HG02870 (cell line): ENCODE data around the gene PDLIM4.

Experiments used
- ATAC-seq: cut with Tn5 transposase; IDR thresholded peaks from one replicate; pipeline ENCODE4 v1.9.1; 2021; ENCODE audit warnings: mild to moderate bottlenecking, moderate library complexity; ENCODE audit not compliant: unreplicated experiment

Gene PDLIM4

DNA sequence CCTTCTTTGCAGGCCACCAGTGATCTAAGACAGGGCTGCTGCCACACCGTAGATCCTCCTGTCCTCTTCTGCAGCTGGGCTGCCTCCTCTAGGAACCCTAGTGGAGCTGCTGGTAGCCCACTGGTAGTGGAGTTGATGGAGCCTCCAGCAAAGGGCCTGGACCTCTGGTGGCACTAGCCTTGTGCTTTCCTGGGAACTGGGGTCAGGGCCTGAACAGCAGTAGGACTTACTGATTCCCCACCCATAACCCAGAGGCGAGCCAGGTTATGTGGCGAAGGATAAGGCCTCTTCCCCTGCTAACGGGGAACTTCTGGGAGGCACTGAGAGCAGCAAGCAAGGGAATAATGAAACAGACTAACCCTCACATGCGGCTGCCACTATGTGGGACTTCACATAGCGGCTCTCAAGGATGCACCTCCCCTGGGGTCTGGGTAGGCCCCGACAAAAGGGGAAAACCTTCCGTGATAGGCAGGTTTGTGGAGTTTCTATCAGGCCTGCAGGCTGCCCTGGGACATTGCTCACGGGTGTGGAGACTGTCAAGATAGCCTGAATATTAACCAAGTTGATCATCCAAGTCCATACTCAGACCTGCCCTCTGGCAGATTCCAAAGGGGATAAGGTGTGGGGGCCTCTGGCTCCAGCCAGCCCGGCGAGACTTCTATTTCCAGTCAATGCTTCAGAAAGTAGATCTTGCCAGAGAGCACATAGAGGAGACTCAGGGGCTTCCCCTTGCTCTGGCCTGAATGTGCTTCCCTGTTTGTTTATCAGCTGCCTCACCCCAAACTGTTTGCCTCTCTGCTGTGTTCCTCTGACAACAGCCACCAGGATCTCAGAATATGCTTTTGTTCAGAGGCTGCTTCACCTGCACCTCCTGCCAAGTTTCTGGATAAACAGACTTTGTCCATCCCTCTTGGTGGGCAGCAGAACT lies 44.1 kb downstream of the PDLIM4 start:
- no peak for ATAC-seq

DNA sequence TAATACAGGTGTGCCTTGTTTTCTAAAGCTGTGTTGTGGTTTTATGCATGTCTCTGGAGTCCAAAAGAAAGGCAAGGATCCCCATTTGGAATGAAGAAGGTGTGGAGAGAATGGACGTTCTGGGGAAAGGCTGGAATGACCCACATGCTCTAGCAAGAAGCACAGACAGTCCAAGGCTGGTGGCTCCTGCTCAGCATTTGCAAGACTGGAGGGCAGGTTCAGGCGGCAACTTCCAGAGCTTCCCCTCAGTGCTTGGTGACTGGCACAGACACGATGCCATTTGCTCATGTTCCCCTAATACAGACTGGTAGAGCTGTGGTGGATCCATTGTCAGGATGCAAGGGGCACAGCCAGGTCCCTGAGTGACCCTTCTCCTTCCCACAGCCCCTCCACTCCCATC lies 44.9 kb downstream of the PDLIM4 start:
- ATAC-seq: no peak

DNA sequence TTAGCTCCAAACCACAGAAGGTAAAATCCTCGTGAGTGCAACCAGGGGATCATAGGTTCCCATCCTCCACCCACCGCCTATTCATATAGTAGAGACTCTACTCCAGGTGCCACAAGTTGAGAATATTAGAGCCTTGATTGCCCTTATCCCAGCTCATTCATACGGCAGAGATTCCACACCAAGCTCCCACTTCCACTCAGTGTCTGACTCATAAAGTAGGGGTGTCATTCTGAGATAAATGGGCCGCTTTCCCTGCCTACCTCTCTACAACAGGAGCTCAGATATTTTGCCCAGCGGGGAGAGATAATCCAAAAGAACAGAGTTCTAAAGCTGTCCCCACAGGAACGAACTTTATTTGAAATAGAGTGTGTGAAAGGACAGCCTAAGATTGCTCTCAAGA lies 46.1 kb downstream of the PDLIM4 start:
- ATAC-seq: no peak

DNA sequence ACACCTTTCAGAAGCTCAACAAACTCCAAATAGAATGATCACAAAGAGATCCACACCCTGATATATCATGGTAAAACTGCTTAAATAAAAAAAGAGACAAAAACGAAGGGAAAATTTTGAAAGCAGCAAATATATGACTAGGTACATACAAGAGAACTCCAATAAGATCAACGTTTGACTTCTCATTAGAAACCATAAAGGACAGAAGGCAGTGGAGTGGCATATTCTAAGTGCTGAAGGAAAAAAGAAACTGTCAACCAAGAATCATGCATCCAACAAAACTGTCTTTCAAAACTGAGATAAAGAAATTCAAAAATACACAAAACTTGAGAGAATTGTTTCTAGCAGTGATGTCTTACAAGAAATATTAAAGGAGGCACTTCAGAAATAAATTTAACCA lies 47.9 kb downstream of the PDLIM4 start:
- ATAC-seq: no peak

DNA sequence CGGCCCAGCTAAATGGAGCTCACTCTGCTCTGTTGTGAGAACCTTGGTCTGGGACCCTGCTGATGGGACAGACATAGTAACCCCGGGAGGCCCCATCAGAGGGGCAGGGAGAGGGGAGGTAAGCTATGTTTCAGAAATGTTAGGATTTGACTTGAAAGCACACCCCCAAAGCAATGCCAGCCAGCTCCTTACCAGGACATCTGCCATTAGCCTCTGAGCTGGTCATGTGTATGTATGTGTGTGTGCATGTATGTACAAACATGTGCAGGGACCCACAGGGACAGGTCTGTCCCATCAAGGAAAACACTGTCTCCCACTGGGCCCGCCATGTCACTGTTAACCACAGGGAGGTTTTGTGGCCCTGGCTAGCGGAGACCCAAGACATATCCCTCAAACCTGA lies 51.2 kb downstream of the PDLIM4 start:
- no peak for ATAC-seq

DNA sequence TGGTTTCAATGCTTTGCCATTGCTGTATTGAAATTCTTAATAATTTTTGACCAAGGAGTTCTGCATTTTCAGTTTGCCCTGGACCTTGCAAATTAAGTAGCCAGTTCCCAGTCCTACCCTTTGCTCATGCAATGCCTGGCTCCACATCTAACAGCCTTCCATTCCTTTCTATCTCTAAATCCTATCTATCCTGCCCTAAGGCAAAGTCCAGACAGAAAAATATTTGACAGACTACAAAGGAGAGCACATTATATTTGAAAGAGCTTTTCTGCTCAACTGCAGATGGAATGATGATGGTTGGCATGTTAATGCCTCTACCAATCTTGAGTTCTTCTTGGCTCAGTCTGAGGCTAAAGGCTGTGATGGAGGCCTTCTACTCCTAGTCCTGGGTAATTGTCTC lies 52.2 kb downstream of the PDLIM4 start:
- ATAC-seq: no peak

DNA sequence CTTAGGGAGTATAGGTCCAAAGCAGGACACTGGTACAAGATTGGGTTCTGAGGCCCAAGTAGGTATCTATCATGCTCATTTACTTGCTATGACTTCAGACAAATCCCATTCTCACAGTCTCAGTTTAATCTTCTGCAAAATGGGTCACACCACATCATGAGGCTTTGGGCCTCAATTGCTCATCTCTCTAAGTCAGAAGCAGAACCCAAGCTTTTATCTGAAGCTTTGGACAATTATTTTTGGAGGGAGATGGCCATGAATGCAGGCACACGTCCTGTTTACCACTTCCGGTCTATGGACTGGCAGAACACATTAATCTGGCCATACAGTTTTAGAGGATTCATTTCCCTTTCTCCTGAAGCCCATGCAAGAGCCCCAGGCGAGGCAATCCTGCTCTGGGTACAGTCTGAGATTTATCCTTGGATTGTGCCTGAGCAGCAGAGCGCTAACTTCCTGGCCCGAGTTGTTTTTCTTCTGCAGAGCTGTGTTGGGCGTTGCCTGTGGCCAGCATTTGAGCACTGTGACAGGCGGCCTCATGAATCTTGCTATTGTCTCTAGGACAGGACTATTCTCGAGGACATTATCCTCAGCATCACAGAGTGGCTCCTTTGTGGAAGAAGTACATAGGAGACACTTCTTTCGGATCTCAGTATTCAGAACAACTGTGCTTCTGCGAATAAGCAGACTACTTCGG lies 52.8 kb downstream of the PDLIM4 start:
- no peak for ATAC-seq

DNA sequence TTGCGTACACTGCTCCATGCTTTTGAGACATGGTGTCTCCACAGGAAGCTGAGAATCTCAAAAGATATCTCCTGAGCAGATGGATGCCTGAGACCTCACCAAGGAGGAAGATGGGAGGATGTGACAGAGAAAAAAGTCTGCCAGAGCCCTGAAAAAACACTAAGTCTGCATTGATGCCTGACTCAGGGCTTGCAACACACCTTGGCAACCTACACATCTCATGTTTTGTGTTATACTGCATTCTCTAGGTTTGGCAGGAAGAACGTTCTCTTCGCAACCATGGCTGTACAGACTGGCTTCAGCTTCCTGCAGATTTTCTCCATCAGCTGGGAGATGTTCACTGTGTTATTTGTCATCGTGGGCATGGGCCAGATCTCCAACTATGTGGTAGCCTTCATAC lies 55.9 kb downstream of the PDLIM4 start:
- ATAC-seq: no peak

DNA sequence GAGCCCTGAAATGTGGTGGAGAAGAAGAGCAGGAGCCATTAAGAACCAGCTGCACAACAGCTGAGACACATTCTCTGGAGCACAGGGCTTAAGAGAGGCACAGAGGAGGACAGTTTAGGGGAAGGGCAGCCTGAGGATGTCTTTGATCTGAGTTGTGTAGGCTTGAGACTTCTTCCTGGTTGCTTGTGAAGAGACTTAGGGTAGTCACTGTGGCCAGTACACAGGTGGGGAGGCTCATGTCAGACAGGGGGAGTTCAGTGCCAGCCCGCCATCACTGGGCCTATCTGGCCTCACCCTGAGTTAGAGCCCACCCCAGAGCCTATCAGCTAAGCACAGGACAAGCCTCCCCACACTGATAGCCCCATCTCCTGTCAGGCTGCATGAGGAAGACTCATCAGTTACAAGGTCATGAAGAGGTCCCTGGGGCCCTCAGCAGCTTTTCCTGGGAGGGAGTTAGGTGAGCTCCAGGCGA lies 56.5 kb downstream of the PDLIM4 start:
- no peak for ATAC-seq

DNA sequence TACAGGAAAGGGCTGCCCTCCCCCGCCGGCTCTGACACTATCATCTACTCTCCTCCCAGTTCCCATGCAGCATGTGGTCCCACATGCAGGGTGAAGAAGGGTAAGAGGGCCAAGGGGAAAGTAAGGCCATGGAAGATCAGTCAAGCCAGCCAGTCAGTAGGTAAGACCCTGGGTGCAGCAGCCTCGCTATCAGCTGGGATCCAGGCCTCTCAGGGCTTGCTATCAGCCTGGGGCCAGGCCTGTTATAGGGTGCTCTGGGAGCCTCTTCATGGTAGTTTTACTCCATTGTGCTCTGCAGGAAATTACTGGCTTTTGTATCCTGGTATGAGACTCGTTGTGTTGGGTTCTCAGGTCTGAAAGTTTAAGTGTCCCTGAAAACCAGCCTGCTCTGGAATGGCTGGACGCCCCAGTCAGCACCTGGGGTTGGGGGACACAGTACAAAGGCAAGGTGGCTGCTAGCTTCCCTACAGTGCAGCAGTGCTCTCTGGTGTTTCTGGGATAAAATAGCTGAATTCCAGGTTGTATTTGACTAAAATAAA lies 58.1 kb downstream of the PDLIM4 start:
- no peak for ATAC-seq

DNA sequence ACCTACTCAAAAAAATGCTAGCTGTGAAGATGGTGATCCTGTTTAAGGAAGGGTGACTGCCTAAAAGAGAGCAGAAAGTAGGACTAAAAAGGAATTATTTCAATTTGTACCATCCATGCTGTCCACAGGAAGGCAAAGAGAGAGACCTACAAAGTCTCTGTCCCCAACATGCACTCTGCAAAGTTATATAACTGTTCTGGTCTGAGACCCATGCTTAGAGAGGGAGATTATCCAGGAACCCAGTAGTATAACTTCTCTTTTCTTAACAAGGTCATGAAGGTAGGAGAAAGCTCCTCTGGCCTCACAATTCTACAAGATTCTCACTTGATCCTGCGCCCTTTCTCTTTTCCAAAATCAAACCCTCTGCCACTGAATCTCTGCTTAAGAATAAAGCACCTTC lies 62.5 kb downstream of the PDLIM4 start:
- ATAC-seq: no peak

DNA sequence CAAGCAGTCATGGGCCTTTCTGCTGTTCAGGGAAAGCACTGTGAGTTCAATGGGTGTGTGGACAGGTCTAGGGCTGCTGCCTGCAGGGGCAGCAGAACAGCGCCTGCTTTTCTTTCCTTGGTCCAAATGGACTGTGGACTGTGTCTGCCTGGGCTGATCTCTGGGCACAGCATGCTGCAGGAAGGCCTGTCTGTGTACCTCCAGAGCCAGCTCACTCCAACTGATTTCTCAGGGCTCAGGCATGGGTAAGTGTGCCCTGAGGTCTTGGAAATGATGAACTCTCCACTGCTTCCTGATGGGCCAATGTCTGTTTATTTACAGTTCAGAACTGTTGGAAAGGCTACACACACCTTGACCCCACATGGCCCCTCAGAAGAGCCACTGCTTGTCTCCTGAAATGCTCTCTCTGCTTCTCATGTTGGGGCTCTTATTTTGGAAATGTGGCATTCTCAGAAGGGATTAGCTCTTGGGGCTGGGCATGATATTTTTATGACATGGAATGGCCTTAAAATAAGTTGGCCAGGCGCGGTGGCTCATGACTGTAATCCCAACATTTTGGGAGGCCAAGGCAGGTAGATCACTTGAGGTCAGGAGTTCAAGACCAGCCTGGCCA lies 63.7 kb downstream of the PDLIM4 start:
- no peak for ATAC-seq

DNA sequence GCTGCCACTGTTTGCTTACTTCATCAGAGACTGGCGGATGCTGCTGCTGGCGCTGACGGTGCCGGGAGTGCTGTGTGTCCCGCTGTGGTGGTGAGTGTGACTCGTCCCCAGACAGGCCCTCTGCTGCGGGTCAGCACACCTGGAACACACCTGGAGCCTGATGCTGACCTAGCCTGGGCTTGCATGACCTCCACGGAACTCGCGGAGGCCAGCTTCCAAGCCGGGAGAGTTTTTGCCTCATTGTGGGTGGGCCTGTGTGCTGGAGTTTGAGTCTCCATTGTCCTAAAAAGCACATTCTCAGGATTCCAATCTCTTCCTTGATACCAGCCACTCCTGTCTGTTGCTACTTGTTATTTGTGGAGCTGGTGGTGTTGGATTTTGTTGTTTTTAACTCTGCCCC lies 64.8 kb downstream of the PDLIM4 start:
- ATAC-seq: no peak
